GM12865 (cell line): ENCODE data around the gene REXO1.
"Not testable (repeated sequence)": the region's sequence is repeated elsewhere in the genome, so short reads cannot be mapped to it uniquely, and the experiment has no call there.

Experiments
- DNase-seq: peaks from one replicate; pipeline ENCODE4 v3.0.0; 2010; ENCODE audit warnings: low read depth
- H3K4me3 ChIP-seq: 2 replicates; pipeline ENCODE4 v1.5.1; 2011; ENCODE audit warnings: mild to moderate bottlenecking, low read depth, low read length, control low read depth
- TF ChIP-seq, protein P1 (sequence below): IDR thresholded peaks from 2 replicates; pipeline ENCODE4 v1.5.1; 2011; ENCODE audit warnings: low read length, control low read depth, low read depth, inconsistent platforms; ENCODE audit not compliant: insufficient read depth; ENCODE audit errors: missing control alignments

The REXO1 gene

DNA sequence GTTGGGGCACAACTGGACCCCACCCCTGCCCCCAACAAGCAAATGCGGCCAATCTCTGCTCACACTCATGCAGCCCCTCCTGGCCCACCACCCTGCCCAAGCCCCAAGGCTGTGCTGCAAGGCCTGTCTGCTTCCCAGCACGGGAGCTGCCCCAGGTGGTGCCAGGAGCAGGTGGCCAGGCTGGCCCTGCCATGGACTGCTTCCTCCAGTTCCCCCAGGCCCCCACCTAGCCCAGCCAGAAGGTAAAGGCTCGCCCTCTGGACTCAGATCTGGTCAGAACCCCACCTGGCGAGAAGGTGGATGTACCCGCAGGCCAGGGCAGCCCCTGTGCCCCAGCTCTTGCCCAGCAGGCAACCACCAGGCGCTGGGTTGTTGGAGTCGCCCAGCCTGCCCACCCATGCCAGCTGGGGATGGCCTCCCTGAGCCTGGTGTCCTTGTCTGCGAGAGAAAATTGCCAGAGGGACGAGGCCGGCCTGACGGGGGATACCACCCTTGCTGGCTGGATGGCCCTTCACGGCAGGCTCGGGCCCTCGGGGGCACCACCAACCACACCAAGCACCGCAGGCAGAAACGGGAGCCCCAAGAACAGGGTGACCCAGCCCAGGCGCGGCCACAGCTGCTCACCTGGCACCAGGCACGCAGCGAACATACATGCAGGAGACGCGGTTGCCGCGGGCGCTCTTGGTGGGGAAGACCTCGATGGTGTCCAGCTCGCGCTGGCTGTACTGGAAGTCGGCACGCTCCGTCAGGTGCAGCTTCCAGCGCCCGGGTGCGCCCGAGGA is 32.5 kb upstream of the REXO1 start:
- H3K4me3 ChIP-seq = no peak overlapping the region
- TF ChIP-seq, protein P1, sequence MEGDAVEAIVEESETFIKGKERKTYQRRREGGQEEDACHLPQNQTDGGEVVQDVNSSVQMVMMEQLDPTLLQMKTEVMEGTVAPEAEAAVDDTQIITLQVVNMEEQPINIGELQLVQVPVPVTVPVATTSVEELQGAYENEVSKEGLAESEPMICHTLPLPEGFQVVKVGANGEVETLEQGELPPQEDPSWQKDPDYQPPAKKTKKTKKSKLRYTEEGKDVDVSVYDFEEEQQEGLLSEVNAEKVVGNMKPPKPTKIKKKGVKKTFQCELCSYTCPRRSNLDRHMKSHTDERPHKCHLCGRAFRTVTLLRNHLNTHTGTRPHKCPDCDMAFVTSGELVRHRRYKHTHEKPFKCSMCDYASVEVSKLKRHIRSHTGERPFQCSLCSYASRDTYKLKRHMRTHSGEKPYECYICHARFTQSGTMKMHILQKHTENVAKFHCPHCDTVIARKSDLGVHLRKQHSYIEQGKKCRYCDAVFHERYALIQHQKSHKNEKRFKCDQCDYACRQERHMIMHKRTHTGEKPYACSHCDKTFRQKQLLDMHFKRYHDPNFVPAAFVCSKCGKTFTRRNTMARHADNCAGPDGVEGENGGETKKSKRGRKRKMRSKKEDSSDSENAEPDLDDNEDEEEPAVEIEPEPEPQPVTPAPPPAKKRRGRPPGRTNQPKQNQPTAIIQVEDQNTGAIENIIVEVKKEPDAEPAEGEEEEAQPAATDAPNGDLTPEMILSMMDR = no peak
- DNase-seq = no peak

DNA sequence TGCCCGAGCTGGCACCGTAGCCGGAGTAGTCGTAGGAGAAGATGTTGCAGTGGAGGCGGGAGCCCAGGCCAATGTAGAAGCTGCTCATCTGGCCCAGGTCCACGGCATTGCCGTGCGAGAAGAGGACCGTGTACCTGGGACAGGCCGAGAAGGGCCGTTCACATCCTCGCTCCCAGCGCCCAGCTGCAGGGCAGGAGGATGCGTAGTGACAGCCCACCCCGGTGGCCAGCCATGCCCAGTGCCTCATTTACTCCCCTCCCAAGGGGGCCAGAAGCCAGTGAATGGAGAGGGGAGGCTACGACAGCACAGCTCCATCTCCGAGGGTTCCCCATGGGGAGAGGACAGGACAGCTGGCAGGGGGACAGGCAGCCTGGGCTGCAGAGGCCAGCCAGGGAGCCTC is 31.7 kb upstream of the REXO1 start:
- H3K4me3 ChIP-seq, DNase-seq: not testable (repeated sequence)

- DNase-seq = not testable (repeated sequence)
These were observed 30.3 kb upstream of the REXO1 start for GRCh38 chr19:1878583-1878982.

GRCh38 chr19:1877280-1877660 is 29.0 kb upstream of the REXO1 start:
- H3K4me3 ChIP-seq, DNase-seq: not testable (repeated sequence)

More at GRCh38 chr19:1878583-1878982, 30.3 kb upstream of the REXO1 start:
- H3K4me3 ChIP-seq = not testable (repeated sequence)

GRCh38 chr19:1876496-1877279 is 28.4 kb upstream of the REXO1 start:
- peak; percentile 29 for DNase-seq
- H3K4me3 ChIP-seq = peak overlapping the region; percentile 97

DNA sequence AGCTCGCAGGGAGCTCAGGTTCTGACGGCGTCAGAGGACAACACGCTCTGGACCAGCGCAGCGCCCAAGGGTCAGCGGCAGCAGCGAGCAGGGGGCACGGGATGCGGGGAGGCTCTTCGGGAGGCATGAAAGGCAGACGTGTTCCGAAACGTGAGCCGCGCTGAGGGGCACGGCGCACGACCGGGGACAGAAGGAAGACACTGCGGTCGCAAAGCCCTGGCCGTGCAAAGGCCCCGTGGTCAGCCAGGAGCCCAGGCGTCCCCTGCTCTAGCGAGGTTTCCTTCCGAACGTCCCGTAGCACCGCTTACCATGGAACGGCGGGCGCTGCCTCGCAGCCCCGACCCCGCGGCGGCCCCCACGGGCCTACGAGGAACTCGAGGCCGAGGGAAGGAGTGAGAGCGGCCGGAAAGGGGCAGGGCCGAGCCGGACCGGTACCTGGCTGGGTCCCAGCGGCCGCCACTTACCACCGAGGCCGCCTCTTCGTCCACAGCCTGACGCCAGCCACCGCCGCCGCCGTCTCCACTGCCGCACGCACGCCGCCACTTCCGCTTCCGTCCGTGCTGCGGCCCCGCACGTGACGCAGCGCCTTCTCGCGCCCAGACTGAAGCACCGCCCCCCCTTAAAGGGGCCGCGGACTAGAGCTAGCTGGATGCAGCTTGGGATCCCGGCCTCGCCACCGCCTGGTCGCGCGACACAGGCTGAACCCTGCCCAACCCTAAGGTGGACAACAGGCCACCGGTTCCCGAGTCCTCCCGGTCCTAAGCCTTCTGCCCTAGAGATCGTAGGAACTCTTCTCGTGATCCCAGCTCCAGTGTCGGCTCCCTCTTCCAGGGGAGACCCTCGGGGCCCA is 27.6 kb upstream of the REXO1 start:
- TF ChIP-seq, protein P1 = no peak
- H3K4me3 ChIP-seq = peak overlapping the region; percentile 97
- DNase-seq = peak; percentile 96

DNA sequence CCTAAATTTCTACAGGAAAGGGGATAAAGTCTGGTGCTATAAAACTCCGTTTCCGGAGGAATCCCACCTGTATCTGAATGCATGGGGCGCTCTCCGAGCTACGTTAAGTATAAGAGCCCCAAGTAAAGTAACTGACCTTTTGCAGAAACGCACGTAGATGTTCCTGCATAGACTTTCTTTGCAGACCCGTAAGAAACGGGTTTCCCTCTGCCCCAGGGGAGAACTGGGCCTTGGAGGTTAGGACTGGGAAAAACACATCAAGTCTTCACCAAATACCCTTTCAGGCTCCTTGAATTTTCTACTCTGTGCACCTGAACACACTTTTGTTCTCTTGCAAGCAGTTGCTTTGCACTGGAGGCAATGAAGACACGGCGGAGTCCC is 27.0 kb upstream of the REXO1 start:
- DNase-seq = not testable (repeated sequence)
- H3K4me3 ChIP-seq = peak overlapping the region; percentile 97

GRCh38 chr19:1874554-1875185 is 26.4 kb upstream of the REXO1 start:
- no peak for DNase-seq
- TF ChIP-seq, protein P1 = no peak
- H3K4me3 ChIP-seq = peak overlapping the region; percentile 97
